Islet of Langerhans (tissue), 1 donor: ENCODE results near the gene PKHD1.

Experiments
- FAIRE-seq: peaks from one replicate; lab custom pipeline; 2011; peaks lifted over from hg19 to GRCh38; lab: Jason Lieb, UNC

PKHD1 gene

DNA sequence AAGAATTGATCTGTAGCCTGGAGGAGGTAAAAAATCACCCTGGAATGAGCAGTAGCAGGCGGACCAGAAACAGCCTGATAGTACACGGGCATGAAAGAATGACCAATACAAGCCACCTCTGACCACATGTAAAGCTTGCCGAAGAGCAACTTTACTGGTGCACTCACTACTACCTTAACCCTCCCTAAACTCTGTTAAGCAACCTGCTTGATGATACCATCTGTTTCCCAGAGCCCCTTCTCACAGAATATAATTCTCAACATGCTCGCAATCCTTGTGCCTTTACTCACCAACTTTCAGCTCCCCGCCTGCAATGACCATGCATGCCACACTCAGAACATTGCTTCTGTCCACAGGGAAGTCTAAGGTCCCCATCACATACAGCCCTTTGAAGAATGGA lies 296.5 kb downstream of the PKHD1 start:
- no peak for FAIRE-seq

DNA sequence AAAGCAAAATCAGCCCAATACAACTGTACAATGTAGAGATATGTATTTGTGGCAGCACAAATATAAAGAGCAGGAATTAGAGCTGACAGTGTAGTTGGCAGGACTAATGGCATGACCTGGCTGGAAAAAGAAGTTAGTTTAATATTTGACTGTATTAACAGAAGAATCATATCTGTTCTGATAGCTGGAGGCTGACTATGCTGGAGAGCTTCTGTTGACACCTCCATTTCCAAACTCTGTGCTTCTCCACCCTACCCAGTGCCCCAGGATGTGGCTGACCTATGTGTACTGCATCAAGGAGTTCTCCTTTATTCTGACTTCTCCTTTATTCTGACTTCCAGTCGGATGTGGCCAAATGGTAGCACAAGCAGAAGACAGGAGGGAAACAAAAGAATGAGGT lies 299.3 kb downstream of the PKHD1 start:
- FAIRE-seq, result no peak

DNA sequence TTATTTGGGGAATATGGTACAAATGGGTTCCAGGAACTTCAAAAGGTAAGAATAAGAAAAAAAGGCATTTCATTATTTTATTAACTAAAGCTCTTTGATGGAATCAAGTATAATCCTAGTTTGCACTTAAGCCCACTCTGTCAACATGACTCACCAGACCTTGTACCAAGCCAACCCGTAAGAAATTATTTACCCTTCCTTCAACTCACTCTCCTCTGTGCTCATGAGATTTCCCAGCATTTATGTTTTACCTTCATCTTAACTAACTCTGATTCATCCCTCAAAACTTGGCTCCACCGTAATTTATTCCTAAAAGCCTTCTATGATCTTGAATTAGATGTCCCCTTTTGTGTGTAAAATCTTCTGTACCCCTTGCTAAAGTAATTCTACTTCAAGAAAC lies 308.7 kb downstream of the PKHD1 start:
- no peak for FAIRE-seq

- FAIRE-seq, result no peak
Observed at GRCh38 chr6:51777618-51778017, 309.8 kb downstream of the PKHD1 start.

DNA sequence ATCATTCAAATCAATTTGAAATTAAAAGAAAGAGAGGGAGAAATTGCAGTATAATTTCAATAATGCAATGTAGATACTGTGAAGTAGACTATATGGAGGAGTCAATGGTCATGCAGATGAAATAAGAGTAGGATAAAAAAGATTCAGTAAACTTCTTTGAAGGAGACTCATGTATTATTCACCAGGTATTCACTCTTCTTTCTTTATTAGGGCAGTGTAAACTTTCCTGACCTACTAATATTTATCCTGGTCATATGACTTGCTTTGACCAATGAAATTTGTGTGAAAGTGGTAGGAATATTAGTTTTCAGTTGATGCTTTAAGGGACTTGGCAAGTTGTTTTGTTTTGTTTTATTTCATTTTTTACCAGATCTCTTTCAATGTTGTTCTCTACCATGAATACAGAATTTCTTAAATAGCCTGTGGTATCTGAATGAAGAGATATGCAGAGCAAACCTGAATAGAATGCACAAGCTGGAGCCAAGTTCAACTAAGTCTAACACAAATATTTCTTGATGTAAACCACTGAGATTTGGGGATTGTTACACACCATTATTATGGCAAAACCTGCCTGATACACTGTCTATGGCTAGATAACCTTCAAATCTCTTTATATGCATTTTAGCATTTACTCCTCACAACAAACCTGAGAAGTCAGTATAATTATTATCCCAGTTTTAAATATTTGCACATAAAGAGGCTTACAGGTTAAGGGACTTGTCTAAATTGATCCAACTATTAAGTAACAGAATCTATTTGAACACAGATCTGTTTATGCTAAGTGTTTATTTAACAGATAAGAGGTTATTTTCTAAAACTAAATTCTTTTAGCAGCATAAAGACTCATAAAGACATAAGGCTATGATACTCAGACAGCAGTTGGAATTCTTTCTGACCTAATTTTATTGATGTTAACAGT lies 311.2 kb downstream of the PKHD1 start:
- no peak for FAIRE-seq

DNA sequence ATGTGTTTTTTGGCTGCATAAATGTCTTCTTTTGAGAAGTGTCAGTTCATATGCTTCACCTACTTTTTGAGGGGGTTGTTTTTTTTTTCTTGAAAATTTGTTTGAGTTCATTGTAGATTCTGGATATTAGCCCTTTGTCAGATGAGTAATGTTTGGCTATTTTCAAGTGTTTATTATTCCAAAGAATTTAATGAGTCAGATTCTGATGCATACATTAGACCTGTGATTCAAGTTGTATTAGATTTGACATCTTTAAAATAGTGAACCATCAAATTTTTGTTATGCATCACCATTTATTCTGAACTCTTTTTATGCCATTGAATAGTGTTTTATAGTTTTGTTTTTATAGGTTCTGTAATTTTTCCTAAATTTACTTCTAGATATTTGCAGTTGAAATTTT lies 319.3 kb downstream of the PKHD1 start:
- no peak for FAIRE-seq

GRCh38 chr6:51765230-51765629 lies 322.2 kb downstream of the PKHD1 start:
- FAIRE-seq, result no peak

DNA sequence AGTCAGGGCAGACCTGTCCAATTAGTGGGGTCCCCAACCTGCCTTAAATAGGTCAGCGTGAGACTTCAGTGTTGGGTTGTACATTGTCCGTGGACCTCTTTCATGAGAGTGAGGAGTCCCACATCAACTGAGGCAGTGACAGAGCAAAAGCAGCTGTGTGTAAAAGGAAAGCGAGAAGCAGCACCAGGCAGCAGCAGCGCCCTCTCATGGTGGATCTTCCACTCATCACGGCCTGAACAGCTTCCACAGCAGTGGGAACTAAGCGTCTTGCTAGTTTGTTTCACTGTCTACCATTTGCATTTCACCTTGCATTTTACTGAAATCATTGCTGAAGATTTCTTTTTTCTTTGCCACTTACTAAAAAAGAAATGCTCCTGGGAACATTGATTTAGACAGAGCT lies 333.8 kb downstream of the PKHD1 start:
- FAIRE-seq, result no peak

- no peak for FAIRE-seq
Observed at GRCh38 chr6:51743999-51744398, 343.4 kb downstream of the PKHD1 start.

DNA sequence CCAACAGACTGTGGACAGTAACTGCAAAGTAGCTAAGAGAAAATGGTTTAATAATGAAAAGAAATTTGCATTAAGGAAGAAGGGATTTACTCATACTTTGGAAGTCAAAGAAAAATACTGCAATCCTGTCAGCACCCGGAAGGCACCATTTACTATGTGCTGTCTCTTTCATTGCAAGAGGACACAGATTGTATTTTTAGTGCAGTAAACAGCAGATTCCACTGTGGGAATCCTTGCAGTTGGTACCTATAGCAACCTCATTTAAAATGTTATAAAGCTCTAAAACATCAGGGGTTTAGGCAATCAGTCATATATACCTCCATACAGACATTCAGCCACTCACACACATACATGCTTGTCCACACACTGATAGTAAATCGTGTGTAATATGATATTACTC lies 346.8 kb downstream of the PKHD1 start:
- FAIRE-seq, result no peak

DNA sequence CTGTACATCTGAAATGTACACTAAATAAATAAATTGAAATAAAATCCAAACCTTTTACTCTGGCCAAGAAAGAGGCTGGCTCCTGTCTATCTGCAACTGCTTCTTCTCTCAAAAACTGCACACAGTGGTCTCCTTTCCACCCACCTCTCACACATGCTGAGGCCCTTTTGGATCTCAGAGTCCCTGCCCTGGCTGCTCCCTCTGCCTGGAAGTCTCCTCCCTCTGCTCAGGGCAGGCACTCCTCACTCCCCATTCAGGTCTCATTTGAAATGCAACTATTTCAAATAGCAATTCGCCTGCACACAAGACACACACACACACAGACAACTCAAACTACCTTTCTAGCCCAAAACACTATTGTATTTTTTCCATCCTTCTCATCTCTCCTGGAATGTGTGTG lies 348.8 kb downstream of the PKHD1 start:
- no peak for FAIRE-seq

DNA sequence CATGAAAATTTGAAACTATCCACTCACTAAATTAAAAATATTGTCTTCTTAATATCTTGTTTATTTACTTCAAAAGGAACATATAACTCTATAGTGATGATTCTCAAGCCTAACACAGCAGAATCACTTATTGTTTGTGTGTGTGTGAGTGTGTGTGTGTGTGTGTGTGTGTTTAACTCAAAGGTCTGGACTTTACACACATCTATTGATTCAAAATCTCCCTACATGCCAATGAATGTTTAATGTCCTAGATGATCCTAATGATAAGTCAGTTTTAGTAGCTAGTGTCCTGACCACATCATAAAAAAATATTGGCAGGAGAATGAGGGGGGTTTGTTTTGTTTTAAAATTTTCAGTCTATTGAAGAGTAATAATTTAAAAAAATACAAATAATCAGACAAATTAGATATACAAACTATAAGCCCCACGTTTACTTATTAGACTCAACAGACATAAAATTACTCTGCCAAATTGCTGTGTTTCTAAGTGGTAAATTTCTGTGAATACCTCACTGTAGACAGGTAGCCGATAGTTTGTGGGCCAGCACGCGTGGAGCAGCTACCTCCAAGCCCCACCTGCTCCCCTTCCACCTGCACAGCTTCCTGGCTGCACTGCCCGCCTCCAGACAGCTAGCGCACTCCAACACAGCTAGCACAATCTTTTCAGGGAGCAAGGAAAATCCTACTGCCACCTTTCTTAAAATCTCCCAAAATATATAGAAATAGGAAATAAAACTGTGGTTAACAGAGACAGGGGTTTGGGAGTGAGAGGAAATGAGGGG lies 349.6 kb downstream of the PKHD1 start:
- no peak for FAIRE-seq

GRCh38 chr6:51725155-51725554 lies 362.3 kb downstream of the PKHD1 start:
- FAIRE-seq, result no peak

- FAIRE-seq, result no peak
Observed at GRCh38 chr6:51720327-51720726, 367.1 kb downstream of the PKHD1 start.

DNA sequence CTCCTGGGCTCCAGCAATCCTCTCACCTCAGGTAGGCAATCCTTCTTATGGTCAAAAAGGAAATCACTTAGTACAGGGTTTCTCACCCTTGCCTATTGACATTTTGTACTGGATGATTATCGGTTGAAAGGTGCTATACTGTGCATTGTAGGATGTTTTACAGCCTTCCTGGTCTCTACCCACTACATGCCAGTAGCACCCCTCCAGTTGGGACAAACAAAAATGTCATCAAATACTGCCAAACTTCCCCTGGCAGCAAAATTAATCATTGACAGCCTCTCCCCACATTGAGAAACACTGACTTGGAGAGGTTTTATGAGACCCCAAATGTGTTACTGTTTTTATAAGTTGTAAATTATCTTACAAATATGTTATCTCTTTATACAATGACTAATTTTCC lies 368.1 kb downstream of the PKHD1 start:
- no peak for FAIRE-seq

- no peak for FAIRE-seq
Observed at GRCh38 chr6:51718533-51718932, 368.9 kb downstream of the PKHD1 start.

DNA sequence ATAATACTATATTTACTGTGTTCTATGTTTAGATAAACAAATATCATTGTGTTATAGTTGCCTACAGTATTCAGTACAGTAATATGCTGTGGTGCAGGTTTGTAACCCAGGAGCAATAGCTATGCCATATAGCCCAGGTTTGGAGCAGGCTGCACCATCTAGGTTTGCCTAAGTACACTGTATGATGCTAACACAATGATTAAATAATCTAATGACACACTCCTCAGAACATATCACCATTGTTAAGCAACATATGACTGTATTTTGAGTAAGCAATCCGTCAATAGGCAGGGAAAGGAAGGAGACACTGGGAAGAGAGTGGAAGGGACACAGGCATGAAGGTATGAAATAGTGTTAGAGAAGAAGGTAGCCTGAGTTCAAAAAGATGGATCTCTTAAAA lies 369.9 kb downstream of the PKHD1 start:
- FAIRE-seq, result no peak

DNA sequence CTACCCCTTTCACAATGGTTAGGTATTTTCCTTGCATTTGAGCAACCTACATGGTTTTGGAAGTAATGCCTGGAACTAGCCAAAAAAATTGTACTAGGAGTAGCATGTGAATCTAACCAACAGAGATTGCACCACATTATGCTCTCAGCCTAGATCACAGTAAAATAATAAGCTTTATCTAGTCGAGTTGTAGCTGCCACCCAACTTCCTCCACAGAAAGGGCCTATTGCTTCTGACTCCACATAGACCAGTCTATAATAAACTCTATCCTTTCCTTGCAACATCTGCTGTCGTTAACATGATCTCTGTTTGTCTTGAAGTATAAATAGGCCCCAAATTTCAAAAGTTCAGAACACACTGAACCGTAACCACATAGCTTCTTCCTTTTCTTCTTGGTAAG lies 375.5 kb downstream of the PKHD1 start:
- no peak for FAIRE-seq

- no peak for FAIRE-seq
Observed at GRCh38 chr6:51706086-51706485, 381.3 kb downstream of the PKHD1 start.

GRCh38 chr6:51704932-51705540 lies 382.4 kb downstream of the PKHD1 start:
- no peak for FAIRE-seq

GRCh38 chr6:51702851-51703250 lies 384.6 kb downstream of the PKHD1 start:
- FAIRE-seq, result no peak

GRCh38 chr6:51684603-51685002 lies 402.8 kb downstream of the PKHD1 start:
- no peak for FAIRE-seq

DNA sequence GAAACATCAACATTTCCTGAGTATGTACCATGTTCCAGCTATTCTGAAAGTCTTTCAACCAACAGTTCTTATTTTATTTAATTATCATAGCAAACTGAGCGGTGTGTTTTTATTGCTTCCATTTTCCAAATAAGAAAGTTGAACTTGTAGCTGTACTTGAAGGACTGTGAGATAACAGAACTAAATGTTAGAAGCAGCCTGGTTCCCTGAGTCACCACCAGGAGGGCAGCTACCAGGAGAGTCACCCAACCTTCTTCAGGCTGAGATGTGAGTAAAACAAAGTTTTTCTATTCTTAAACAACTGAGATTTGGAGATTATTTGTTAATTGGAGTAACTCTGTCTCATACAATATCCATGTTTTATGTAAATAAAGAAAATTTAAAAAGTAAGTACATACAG lies 403.4 kb downstream of the PKHD1 start:
- FAIRE-seq, result no peak
